Trophoblast cell (in vitro differentiated cells and primary cell): ENCODE data around the gene SMG6.

ENCODE experiments used
- DNase-seq, 2 donors: peaks; one replicate each; pipeline ENCODE4 v3.0.0-alpha.2; 2016
- H2AFZ ChIP-seq: 2 replicates; pipeline ENCODE4 v1.6.1; 2013; ENCODE audit warnings: low read length, moderate library complexity, mild to moderate bottlenecking; ENCODE audit not compliant: insufficient read depth, poor library complexity
- H2AK5ac ChIP-seq: 2 replicates; pipeline ENCODE4 v1.6.1; 2013; ENCODE audit warnings: mild to moderate bottlenecking, low read length
- H2BK120ac ChIP-seq: 2 replicates; pipeline ENCODE4 v1.6.1; 2013; ENCODE audit warnings: low read length, mild to moderate bottlenecking, moderate library complexity; ENCODE audit not compliant: insufficient read depth, poor library complexity
- H2BK12ac ChIP-seq: 2 replicates; pipeline ENCODE4 v1.6.1; 2013; ENCODE audit warnings: mild to moderate bottlenecking, low read length, moderate library complexity
- H2BK5ac ChIP-seq: 2 replicates; pipeline ENCODE4 v1.6.1; 2013; ENCODE audit warnings: low read length, low read depth, moderate library complexity, mild to moderate bottlenecking; ENCODE audit not compliant: poor library complexity
- H3K14ac ChIP-seq: 2 replicates; pipeline ENCODE4 v1.6.1; 2013; ENCODE audit warnings: mild to moderate bottlenecking, low read length
- H3K18ac ChIP-seq: 2 replicates; pipeline ENCODE4 v1.6.1; 2013; ENCODE audit warnings: mild to moderate bottlenecking, low read length
- H3K23ac ChIP-seq: 2 replicates; pipeline ENCODE4 v1.6.1; 2013; ENCODE audit warnings: low read length
- H3K27ac ChIP-seq: 2 replicates; pipeline ENCODE4 v1.5.1; 2013; ENCODE audit warnings: low read depth, mild to moderate bottlenecking, inconsistent platforms, low read length, moderate library complexity
- H3K27me3 ChIP-seq: 2 replicates; pipeline ENCODE4 v1.6.1; 2013; ENCODE audit warnings: inconsistent platforms, mild to moderate bottlenecking, low read length, moderate library complexity; ENCODE audit not compliant: insufficient read depth
- H3K36me3 ChIP-seq, 2 experiments: 1 replicate in 1 of 2; 2 replicates in 1 of 2; pipeline ENCODE4 v1.6.1; 2013; ENCODE audit warnings: low read length in 2 of 2, mild to moderate bottlenecking in 2 of 2, moderate library complexity in 1 of 2; ENCODE audit not compliant: insufficient read depth in 2 of 2, control insufficient read depth in 1 of 2
- H3K4ac ChIP-seq: 2 replicates; pipeline ENCODE4 v1.6.1; 2013; ENCODE audit warnings: low read depth, mild to moderate bottlenecking, low read length, moderate library complexity
- H3K4me1 ChIP-seq, 2 experiments: 1 replicate in 1 of 2; 2 replicates in 1 of 2; pipeline ENCODE4 v1.6.1; 2013; ENCODE audit warnings: low read length in 2 of 2, mild to moderate bottlenecking in 2 of 2, moderate library complexity in 1 of 2; ENCODE audit not compliant: insufficient read depth in 2 of 2, control insufficient read depth in 1 of 2
- H3K4me2 ChIP-seq: 2 replicates; pipeline ENCODE4 v1.6.1; 2013; ENCODE audit warnings: inconsistent platforms, mild to moderate bottlenecking, low read length, moderate library complexity
- H3K4me3 ChIP-seq: 2 replicates; pipeline ENCODE4 v1.5.1; 2013; ENCODE audit warnings: mild to moderate bottlenecking, low read depth, low read length, inconsistent platforms
- H3K79me1 ChIP-seq: one replicate; pipeline ENCODE4 v1.6.1; 2013; ENCODE audit warnings: low read length
- H3K79me2 ChIP-seq: 2 replicates; pipeline ENCODE4 v1.6.1; 2013; ENCODE audit warnings: low read length, mild to moderate bottlenecking; ENCODE audit not compliant: control insufficient read depth, insufficient read depth, poor library complexity
- H3K9ac ChIP-seq: 2 replicates; pipeline ENCODE4 v1.6.1; 2013; ENCODE audit warnings: mild to moderate bottlenecking, low read length
- H3K9me3 ChIP-seq: 2 replicates; pipeline ENCODE4 v1.6.1; 2013; ENCODE audit warnings: low read depth, mild to moderate bottlenecking, control low read depth, inconsistent platforms, low read length; ENCODE audit not compliant: insufficient read depth
- H4K12ac ChIP-seq: 2 replicates; pipeline ENCODE4 v1.6.1; 2013; ENCODE audit warnings: low read depth, mild to moderate bottlenecking, low read length, moderate library complexity
- H4K8ac ChIP-seq: 2 replicates; pipeline ENCODE4 v1.6.1; 2013; ENCODE audit warnings: low read depth, mild to moderate bottlenecking, low read length, moderate library complexity
- H4K91ac ChIP-seq: one replicate; pipeline ENCODE4 v1.6.1; 2013; ENCODE audit warnings: low read depth, mild to moderate bottlenecking, low read length, moderate library complexity
- WGBS: extraction: QIAGEN DNeasy Blood & Tissue Kit; methylation state at CpG from one replicate; pipeline ENCODE4 v1.1.7; 2013; ENCODE audit warnings: missing lambda C conversion rate; ENCODE audit not compliant: insufficient read length, insufficient coverage; ENCODE audit errors: extremely low coverage; 5-methylcytosine and 5-hydroxymethylcytosine counted together

Gene SMG6

GRCh38 chr17:2155573-2155972, 148.0 kb downstream of the SMG6 start:
- no peaks in the 10 kb centered on the region for H3K79me2 ChIP-seq
- H2AK5ac ChIP-seq: no peak overlapping the region
- no peak overlapping the region for H3K4ac ChIP-seq
- H3K4me2 ChIP-seq: no peak overlapping the region
- H2BK120ac ChIP-seq: no peak overlapping the region
- H3K4me1 ChIP-seq: peaks cover 0 to 1% of the 10 kb centered on the region in 2 experiments
- no peak overlapping the region for H2BK12ac ChIP-seq
- H3K36me3 ChIP-seq: peaks cover 3 to 14% of the 10 kb centered on the region in 2 experiments
- no peak overlapping the region for H3K14ac ChIP-seq
- no peak overlapping the region for H3K23ac ChIP-seq
- H2AFZ ChIP-seq: no peak overlapping the region
- DNase-seq: no peak
- H3K18ac ChIP-seq: no peak overlapping the region
- H4K91ac ChIP-seq: no peak overlapping the region
- H3K27me3 ChIP-seq: no peaks in the 10 kb centered on the region
- H3K79me1 ChIP-seq: no peaks in the 10 kb centered on the region
- no peak overlapping the region for H3K4me3 ChIP-seq
- H4K8ac ChIP-seq: no peak overlapping the region
- H4K12ac ChIP-seq: no peak overlapping the region
- H3K9ac ChIP-seq: no peak overlapping the region
- H2BK5ac ChIP-seq: no peak overlapping the region
- no peaks in the 10 kb centered on the region for H3K9me3 ChIP-seq
- H3K27ac ChIP-seq: no peak overlapping the region
- WGBS: no CpG with 5 or more reads among the region's 4 CpGs

GRCh38 chr17:2151358-2152033, 152.1 kb downstream of the SMG6 start:
- Histone ChIP-seq H3K9ac (no peak overlapping the region), H2BK120ac (no peak overlapping the region), H4K12ac (no peak overlapping the region), H3K18ac (no peak overlapping the region), H3K27ac (no peak overlapping the region), H4K91ac (no peak overlapping the region), H3K36me3 (peaks cover 3 to 18% of the 10 kb centered on the region in 2 experiments), H3K27me3 (no peaks in the 10 kb centered on the region), H3K9me3 (no peaks in the 10 kb centered on the region), H3K4me1 (peaks cover 0 to 3% of the 10 kb centered on the region in 2 experiments), H2AFZ (no peak overlapping the region), H2AK5ac (no peak overlapping the region), H3K4me3 (no peak overlapping the region), H3K4ac (no peak overlapping the region), H3K79me2 (no peaks in the 10 kb centered on the region), H2BK5ac (no peak overlapping the region), H3K23ac (no peak overlapping the region), H3K79me1 (no peaks in the 10 kb centered on the region), H4K8ac (no peak overlapping the region), H2BK12ac (no peak overlapping the region), H3K4me2 (no peak overlapping the region), H3K14ac (no peak overlapping the region)
- peak; percentile 71 to 75 for DNase-seq
- WGBS: no CpG with 5 or more reads among the region's 6 CpGs

- Histone ChIP-seq H4K8ac (no peak overlapping the region), H3K27ac (no peak overlapping the region), H3K36me3 (peaks cover 3 to 17% of the 10 kb centered on the region in 2 experiments), H4K91ac (no peak overlapping the region), H3K14ac (no peak overlapping the region), H3K4ac (no peak overlapping the region), H3K18ac (no peak overlapping the region), H3K9ac (no peak overlapping the region), H2BK5ac (no peak overlapping the region), H2BK12ac (no peak overlapping the region), H3K23ac (no peak overlapping the region), H3K4me3 (no peak overlapping the region), H2BK120ac (no peak overlapping the region), H3K4me1 (peaks cover 0 to 6% of the 10 kb centered on the region in 2 experiments), H4K12ac (no peak overlapping the region), H3K9me3 (no peaks in the 10 kb centered on the region), H2AFZ (no peak overlapping the region), H3K79me2 (no peaks in the 10 kb centered on the region), H3K27me3 (no peaks in the 10 kb centered on the region), H2AK5ac (no peak overlapping the region), H3K79me1 (no peaks in the 10 kb centered on the region), H3K4me2 (no peak overlapping the region)
- no CpG with 5 or more reads among the region's 6 CpGs for WGBS
- no peak for DNase-seq
Observed at GRCh38 chr17:2150806-2151205, 152.8 kb downstream of the SMG6 start.

- no peak overlapping the region for H3K4ac ChIP-seq
- H3K18ac ChIP-seq: no peak overlapping the region
- H3K27ac ChIP-seq: no peak overlapping the region
- H4K12ac ChIP-seq: no peak overlapping the region
- peaks cover 3 to 13% of the 10 kb centered on the region in 2 experiments for H3K36me3 ChIP-seq
- H4K91ac ChIP-seq: no peak overlapping the region
- no peak overlapping the region for H3K14ac ChIP-seq
- DNase-seq: no peak
- no peak overlapping the region for H3K4me2 ChIP-seq
- WGBS: no CpG with 5 or more reads among the region's 10 CpGs
- no peak overlapping the region for H2BK120ac ChIP-seq
- H3K27me3 ChIP-seq: no peaks in the 10 kb centered on the region
- H2BK12ac ChIP-seq: no peak overlapping the region
- no peak overlapping the region for H3K4me3 ChIP-seq
- no peak overlapping the region for H3K9ac ChIP-seq
- H2BK5ac ChIP-seq: no peak overlapping the region
- H2AK5ac ChIP-seq: no peak overlapping the region
- no peaks in the 10 kb centered on the region for H3K9me3 ChIP-seq
- no peak overlapping the region for H3K23ac ChIP-seq
- H3K4me1 ChIP-seq: peaks cover 0 to 6% of the 10 kb centered on the region in 2 experiments
- no peaks in the 10 kb centered on the region for H3K79me1 ChIP-seq
- H2AFZ ChIP-seq: no peak overlapping the region
- H4K8ac ChIP-seq: no peak overlapping the region
- no peaks in the 10 kb centered on the region for H3K79me2 ChIP-seq
Observed at GRCh38 chr17:2149934-2150333, 153.7 kb downstream of the SMG6 start.
